Measurements from ENCODE around the gene NPHS1. TPM values are rescaled to one million over a fixed set of nuclear protein-coding genes. Genes with fewer than 3 reads are reported as not detected.
"Not testable (repeated sequence)": the region's sequence is repeated elsewhere in the genome, so short reads cannot be mapped to it uniquely, and the experiment has no call there.

The NPHS1 gene
- total RNA-seq, 1 experiment from 2014 or later, result not detected

GRCh38 chr19:35842666-35843272, 9.5 kb downstream of the NPHS1 start:
- no peak for TF ChIP-seq CTCF (IDR thresholded peaks at IDR 0.05; ENCODE audit: insufficient read depth in 1 of 2, low read depth in 1 of 2, low read length in 1 of 2, severe bottlenecking in 1 of 2, unreplicated experiment in 1 of 2)
- H3K4me3 Mint-ChIP-seq (ENCODE audit: unreplicated experiment), result no peak overlapping the region
- no peak overlapping the region for H3K4me3 ChIP-seq (ENCODE audit: low read depth, low read length)
- intact Hi-C loops (cut with micrococcal nuclease; ENCODE audit: unreplicated experiment), result no loop called here
- H3K9me3 Mint-ChIP-seq (ENCODE audit: unreplicated experiment), result peaks cover 12% of the 10 kb centered on the region
- peaks cover 23% of the 10 kb centered on the region for H3K27me3 Mint-ChIP-seq (ENCODE audit: insufficient read depth, unreplicated experiment)
- peaks cover 7% of the 10 kb centered on the region; the same call in 1 of the 2 replicates for H3K9me3 ChIP-seq
- peaks cover 22% of the 10 kb centered on the region for H3K4me1 Mint-ChIP-seq (ENCODE audit: low read depth, unreplicated experiment)
- no peaks in the 10 kb centered on the region for H3K36me3 ChIP-seq (ENCODE audit: control insufficient read depth, insufficient read depth, low read length)
- ChIA-PET POLR2A (no interaction called here), CTCF (no interaction called here)
- peaks cover 12% of the 10 kb centered on the region for H3K4me1 ChIP-seq
- H3K27ac Mint-ChIP-seq (ENCODE audit: unreplicated experiment), result no peak overlapping the region
- no peaks in the 10 kb centered on the region for H3K36me3 Mint-ChIP-seq (ENCODE audit: insufficient read depth, unreplicated experiment)
- H3K27me3 ChIP-seq (replicated peaks; ENCODE audit: control insufficient read depth, insufficient read depth, low read length), result no peaks in the 10 kb centered on the region; the same call in 1 of the 2 replicates
- DNase-seq, result no peak
- BruUV-seq (replicated peaks), result no TSS peak

- POLR2A ChIA-PET, result interaction anchor here (0.6 kb wide), 1 partner anchor 1414 kb away, joined by 3 read pairs; the partner anchor contains the start of gene UBA2
- Mint-ChIP-seq H3K4me1 (ENCODE audit: low read depth, unreplicated experiment) (peaks cover 22% of the 10 kb centered on the region), H3K27ac (ENCODE audit: unreplicated experiment) (no peak overlapping the region), H3K4me3 (ENCODE audit: unreplicated experiment) (no peak overlapping the region), H3K9me3 (ENCODE audit: unreplicated experiment) (peaks cover 12% of the 10 kb centered on the region), H3K36me3 (ENCODE audit: insufficient read depth, unreplicated experiment) (no peaks in the 10 kb centered on the region), H3K27me3 (ENCODE audit: insufficient read depth, unreplicated experiment) (peaks cover 27% of the 10 kb centered on the region)
- Histone ChIP-seq H3K4me3 (ENCODE audit: low read depth, low read length) (no peak overlapping the region), H3K9me3 (peaks cover 7% of the 10 kb centered on the region; the same call in 1 of the 2 replicates), H3K4me1 (peaks cover 12% of the 10 kb centered on the region), H3K36me3 (ENCODE audit: control insufficient read depth, insufficient read depth, low read length) (no peaks in the 10 kb centered on the region), H3K27me3 (replicated peaks; ENCODE audit: control insufficient read depth, insufficient read depth, low read length) (no peaks in the 10 kb centered on the region; the same call in 1 of the 2 replicates)
- no peak for DNase-seq
- intact Hi-C loops (cut with micrococcal nuclease; ENCODE audit: unreplicated experiment), result no loop called here
- BruUV-seq (replicated peaks), result no TSS peak
- no peak for TF ChIP-seq CTCF (IDR thresholded peaks at IDR 0.05; ENCODE audit: insufficient read depth in 1 of 2, low read depth in 1 of 2, low read length in 1 of 2, severe bottlenecking in 1 of 2, unreplicated experiment in 1 of 2)
- CTCF ChIA-PET, result no interaction called here
Observed at GRCh38 chr19:35841961-35842595, 10.2 kb downstream of the NPHS1 start.

- POLR2A ChIA-PET, CTCF ChIA-PET: not testable (repeated sequence)
Observed at GRCh38 chr19:35836096-35836495, 16.2 kb downstream of the NPHS1 start.

More at GRCh38 chr19:35836096-35836495, 16.2 kb downstream of the NPHS1 start:
- BruUV-seq (replicated peaks); H3K36me3 Mint-ChIP-seq (ENCODE audit: insufficient read depth, unreplicated experiment); H3K4me1 ChIP-seq; H3K27me3 ChIP-seq (replicated peaks; ENCODE audit: control insufficient read depth, insufficient read depth, low read length); DNase-seq; H3K4me3 Mint-ChIP-seq (ENCODE audit: unreplicated experiment); H3K4me3 ChIP-seq (ENCODE audit: low read depth, low read length); H3K9me3 Mint-ChIP-seq (ENCODE audit: unreplicated experiment); H3K36me3 ChIP-seq (ENCODE audit: control insufficient read depth, insufficient read depth, low read length); H3K4me1 Mint-ChIP-seq (ENCODE audit: low read depth, unreplicated experiment); intact Hi-C loops (cut with micrococcal nuclease; ENCODE audit: unreplicated experiment); H3K27ac Mint-ChIP-seq (ENCODE audit: unreplicated experiment); H3K9me3 ChIP-seq: not testable (repeated sequence)
- peaks cover 27% of the 10 kb centered on the region for H3K27me3 Mint-ChIP-seq (ENCODE audit: insufficient read depth, unreplicated experiment)

Measured in Caco-2 (cell line).